Mesothelial cell of epicardium (in vitro differentiated cells): Measurements from ENCODE around the gene TAL2. TPM values are rescaled to one million over a fixed set of nuclear protein-coding genes. Genes with fewer than 3 reads are reported as not detected.

ENCODE experiments used
- DNase-seq, 2 experiments: peaks; one replicate each; pipeline ENCODE4 v3.0.0; 2021; ENCODE audit warnings: low spot score in 2 of 2; ENCODE audit not compliant: unreplicated experiment in 2 of 2
- H3K27ac Mint-ChIP-seq: 2 replicates; pipeline ENCODE4 v1.8.0; 2021; ENCODE audit warnings: mixed read lengths
- H3K27me3 Mint-ChIP-seq: 2 replicates; pipeline ENCODE4 v1.8.0; 2021; ENCODE audit warnings: low read depth, mixed read lengths
- H3K36me3 Mint-ChIP-seq: 2 replicates; pipeline ENCODE4 v1.8.0; 2021; ENCODE audit warnings: mixed read lengths
- H3K4me1 Mint-ChIP-seq: 2 replicates; pipeline ENCODE4 v1.8.0; 2021; ENCODE audit warnings: mixed read lengths
- H3K4me3 Mint-ChIP-seq: 2 replicates; pipeline ENCODE4 v1.8.0; 2021; ENCODE audit warnings: mild to moderate bottlenecking, moderate library complexity, mixed read lengths
- H3K9me3 Mint-ChIP-seq: 2 replicates; pipeline ENCODE4 v1.8.0; 2021; ENCODE audit warnings: mixed read lengths
- CTCF ChIP-seq: fragments of 200-600 bp; sonication (generic); IDR thresholded peaks from one replicate; pipeline ENCODE4 v1.5.0; 2021; ENCODE audit warnings: antibody characterized with exemption; ENCODE audit not compliant: unreplicated experiment
- total RNA-seq: library from RNA; stranded (reverse); gene quantifications from 3 replicates; pipeline ENCODE4 v1.2.1, GENCODE V29; 2021

The TAL2 gene
- total RNA-seq, 1 donor from 2014 or later, result 0.47 TPM

- TF ChIP-seq CTCF, result no peak
- Mint-ChIP-seq H3K9me3 (no peaks in the 10 kb centered on the region), H3K4me3 (peak overlapping the region; percentile 79), H3K4me1 (peaks cover 15% of the 10 kb centered on the region), H3K27ac (peak overlapping the region; percentile 75), H3K27me3 (peaks cover 45% of the 10 kb centered on the region), H3K36me3 (no peaks in the 10 kb centered on the region)
- DNase-seq, result no peak
Measured at GRCh38 chr9:105693435-105694189, 31.4 kb downstream of the TAL2 start.

- Mint-ChIP-seq H3K4me1 (peaks cover 20% of the 10 kb centered on the region), H3K27me3 (peaks cover 42% of the 10 kb centered on the region), H3K36me3 (no peaks in the 10 kb centered on the region), H3K27ac (peak within 1 kb of the TSS; percentile 75), H3K9me3 (no peaks in the 10 kb centered on the region), H3K4me3 (peak within 1 kb of the TSS; percentile 79)
- DNase-seq, result peak; percentile 78 to 86
- no peak for TF ChIP-seq CTCF
Measured at GRCh38 chr9:105694190-105694847, 32.1 kb downstream of the TAL2 start, which contains the start of gene TMEM38B. TMEM38B (plus strand) TSS chr9:105694541; CDS start chr9:105694661, 120 bp downstream.

- Mint-ChIP-seq H3K36me3 (no peaks in the 10 kb centered on the region), H3K27ac (peak overlapping the region; percentile 30), H3K4me1 (peaks cover 25% of the 10 kb centered on the region), H3K4me3 (peak overlapping the region; percentile 79), H3K9me3 (no peaks in the 10 kb centered on the region), H3K27me3 (peaks cover 35% of the 10 kb centered on the region)
- no peak for TF ChIP-seq CTCF
- DNase-seq, result peak; percentile 40 to 64
Measured at GRCh38 chr9:105694848-105695581, 32.8 kb downstream of the TAL2 start.

GRCh38 chr9:105696219-105696793 is 34.0 kb downstream of the TAL2 start:
- Mint-ChIP-seq H3K27me3 (peaks cover 31% of the 10 kb centered on the region), H3K4me1 (peaks cover 28% of the 10 kb centered on the region), H3K36me3 (no peaks in the 10 kb centered on the region), H3K9me3 (no peaks in the 10 kb centered on the region), H3K4me3 (no peak overlapping the region), H3K27ac (no peak overlapping the region)
- no peak for DNase-seq
- TF ChIP-seq CTCF, result no peak

GRCh38 chr9:105697871-105698270 is 35.6 kb downstream of the TAL2 start:
- Mint-ChIP-seq H3K9me3 (no peaks in the 10 kb centered on the region), H3K4me1 (peaks cover 28% of the 10 kb centered on the region), H3K4me3 (no peak overlapping the region), H3K36me3 (no peaks in the 10 kb centered on the region), H3K27ac (no peak overlapping the region), H3K27me3 (peaks cover 17% of the 10 kb centered on the region)
- no peak for TF ChIP-seq CTCF
- no peak for DNase-seq
